ENCODE measurements around the gene UBXN4.

Gene UBXN4

GRCh38 chr2:135812907-135813511 is 71.4 kb downstream of the UBXN4 start:
- no peak overlapping the region for H3K27ac ChIP-seq
- TF ChIP-seq, protein P1, sequence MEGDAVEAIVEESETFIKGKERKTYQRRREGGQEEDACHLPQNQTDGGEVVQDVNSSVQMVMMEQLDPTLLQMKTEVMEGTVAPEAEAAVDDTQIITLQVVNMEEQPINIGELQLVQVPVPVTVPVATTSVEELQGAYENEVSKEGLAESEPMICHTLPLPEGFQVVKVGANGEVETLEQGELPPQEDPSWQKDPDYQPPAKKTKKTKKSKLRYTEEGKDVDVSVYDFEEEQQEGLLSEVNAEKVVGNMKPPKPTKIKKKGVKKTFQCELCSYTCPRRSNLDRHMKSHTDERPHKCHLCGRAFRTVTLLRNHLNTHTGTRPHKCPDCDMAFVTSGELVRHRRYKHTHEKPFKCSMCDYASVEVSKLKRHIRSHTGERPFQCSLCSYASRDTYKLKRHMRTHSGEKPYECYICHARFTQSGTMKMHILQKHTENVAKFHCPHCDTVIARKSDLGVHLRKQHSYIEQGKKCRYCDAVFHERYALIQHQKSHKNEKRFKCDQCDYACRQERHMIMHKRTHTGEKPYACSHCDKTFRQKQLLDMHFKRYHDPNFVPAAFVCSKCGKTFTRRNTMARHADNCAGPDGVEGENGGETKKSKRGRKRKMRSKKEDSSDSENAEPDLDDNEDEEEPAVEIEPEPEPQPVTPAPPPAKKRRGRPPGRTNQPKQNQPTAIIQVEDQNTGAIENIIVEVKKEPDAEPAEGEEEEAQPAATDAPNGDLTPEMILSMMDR (conservative IDR thresholded peaks at IDR 0.05) = no peak

- H3K27ac ChIP-seq = no peak overlapping the region
These were observed 73.6 kb downstream of the UBXN4 start for GRCh38 chr2:135815269-135815668.

DNA sequence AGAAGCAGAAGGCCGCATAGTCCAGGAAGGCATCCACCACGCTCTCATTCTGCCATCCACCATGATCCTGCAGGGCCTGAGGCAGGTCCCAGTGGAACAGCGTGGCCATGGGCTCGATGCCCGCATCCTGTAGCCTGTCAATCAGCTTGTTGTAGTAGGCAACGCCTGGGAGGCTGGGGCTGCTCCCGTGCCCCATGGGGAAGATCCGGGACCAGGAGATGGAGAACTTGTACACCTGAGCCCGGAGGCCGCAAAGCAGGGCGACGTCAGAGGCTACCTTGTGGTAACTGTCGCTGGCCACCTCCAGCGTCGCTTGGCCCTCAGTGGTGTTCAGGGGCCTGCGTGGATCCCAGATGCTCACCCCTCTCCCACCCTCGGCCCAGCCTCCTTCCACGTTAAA is 75.8 kb downstream of the UBXN4 start:
- TF ChIP-seq, protein P1 (conservative IDR thresholded peaks at IDR 0.05) = no peak
- H3K27ac ChIP-seq = no peak overlapping the region

More at GRCh38 chr2:135815269-135815668, 73.6 kb downstream of the UBXN4 start:
- TF ChIP-seq, protein P1 (conservative IDR thresholded peaks at IDR 0.05) = no peak

- no peak overlapping the region for H3K27ac ChIP-seq
- TF ChIP-seq, protein P1 (conservative IDR thresholded peaks at IDR 0.05) = no peak
These were observed 76.3 kb downstream of the UBXN4 start for GRCh38 chr2:135817951-135818350.

GRCh38 chr2:135818937-135819610 is 77.4 kb downstream of the UBXN4 start:
- no peak overlapping the region for H3K27ac ChIP-seq
- TF ChIP-seq, protein P1 (conservative IDR thresholded peaks at IDR 0.05) = peak; percentile 47

DNA sequence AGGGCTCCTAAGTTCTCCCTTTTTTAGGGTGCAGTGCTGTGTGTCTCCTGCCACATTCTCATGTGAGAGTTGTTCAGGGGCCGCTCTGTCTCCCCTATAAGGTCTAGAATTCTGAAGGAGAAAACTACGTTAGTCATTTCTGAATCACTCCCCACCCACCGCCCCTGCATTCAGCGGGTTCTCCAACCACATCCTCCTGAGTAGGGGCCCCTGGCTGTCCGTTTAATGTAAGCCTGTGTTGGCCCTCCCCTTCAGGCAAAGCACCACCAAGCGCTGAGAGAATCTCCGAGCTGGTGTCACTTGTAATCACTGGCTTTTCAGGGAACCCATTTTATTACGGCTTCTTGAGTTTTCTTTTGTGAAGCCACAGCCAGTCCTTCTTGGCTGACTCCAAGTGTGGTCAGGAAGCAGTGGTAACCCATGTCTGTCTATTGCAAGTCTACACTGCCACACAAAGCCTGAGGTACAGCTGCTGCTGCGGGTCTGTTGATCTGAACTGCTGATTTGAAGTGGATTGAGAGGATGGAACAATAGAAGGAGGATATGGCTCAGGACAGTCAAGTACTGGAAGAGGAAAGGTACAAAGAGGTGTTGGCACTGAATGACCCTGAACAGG is 78.5 kb downstream of the UBXN4 start:
- TF ChIP-seq, protein P1 (conservative IDR thresholded peaks at IDR 0.05) = no peak
- no peak overlapping the region for H3K27ac ChIP-seq

- TF ChIP-seq, protein P1 (conservative IDR thresholded peaks at IDR 0.05) = no peak
- H3K27ac ChIP-seq = no peak overlapping the region
These were observed 79.5 kb downstream of the UBXN4 start for GRCh38 chr2:135821190-135821589.

All from VCaP (cell line).